Skin epidermis (tissue), 12 donors: Measurements from ENCODE around the gene ANXA6.

Experiments used
- H3K27ac ChIP-seq, 21 experiments: fragments of 200-600 bp; sonication (generic) in 11 of 21; one replicate each; pipeline ENCODE4 v1.5.0; 2020; ENCODE audit warnings: mild to moderate bottlenecking in 3 of 21, inconsistent platforms in 2 of 21, moderate library complexity in 2 of 21
- H3K4me3 ChIP-seq, 7 experiments: fragments of 200-600 bp; sonication (generic) in 2 of 7; one replicate each; pipeline ENCODE4 v1.5.0; 2020; ENCODE audit warnings: inconsistent platforms in 2 of 7, mild to moderate bottlenecking in 2 of 7, moderate library complexity in 1 of 7

ANXA6 gene

GRCh38 chr5:151155775-151156506 lies 1.6 kb downstream of the ANXA6 start:
- Histone ChIP-seq H3K27ac (peak overlapping the region in 20 of 21 experiments; percentile 52 to 99 (median 90)), H3K4me3 (peak overlapping the region; percentile 49 to 86 (median 70))

- Histone ChIP-seq H3K4me3 (peak overlapping the region; percentile 49 to 86 (median 70)), H3K27ac (peak overlapping the region in 20 of 21 experiments; percentile 52 to 99 (median 90))
Measured at GRCh38 chr5:151154931-151155774, 2.4 kb downstream of the ANXA6 start.

GRCh38 chr5:151153766-151154272 lies 3.8 kb downstream of the ANXA6 start:
- no peak overlapping the region for H3K4me3 ChIP-seq
- peak overlapping the region in 10 of 21 experiments; percentile 22 to 99 (median 74) for H3K27ac ChIP-seq

- Histone ChIP-seq H3K4me3 (no peak overlapping the region), H3K27ac (peak overlapping the region in 14 of 21 experiments; percentile 11 to 99 (median 71))
Measured at GRCh38 chr5:151153300-151153699, 4.3 kb downstream of the ANXA6 start.

GRCh38 chr5:151151793-151152192 lies 5.8 kb downstream of the ANXA6 start:
- H3K4me3 ChIP-seq, result no peak overlapping the region
- peak overlapping the region in 19 of 21 experiments; percentile 56 to 99 (median 78) for H3K27ac ChIP-seq

GRCh38 chr5:151151263-151151660 lies 6.3 kb downstream of the ANXA6 start:
- Histone ChIP-seq H3K4me3 (no peak overlapping the region), H3K27ac (peak overlapping the region in 19 of 21 experiments; percentile 56 to 99 (median 78))

- no peak overlapping the region for H3K4me3 ChIP-seq
- H3K27ac ChIP-seq, result peak overlapping the region in 19 of 21 experiments; percentile 56 to 99 (median 78)
Measured at GRCh38 chr5:151150471-151151262, 6.9 kb downstream of the ANXA6 start.

GRCh38 chr5:151148583-151148982 lies 9.0 kb downstream of the ANXA6 start:
- H3K4me3 ChIP-seq, result no peak overlapping the region

GRCh38 chr5:151147033-151147432 lies 10.5 kb downstream of the ANXA6 start:
- Histone ChIP-seq H3K4me3 (no peak overlapping the region), H3K27ac (peak overlapping the region in 1 of 21 experiments; percentile 6)

More at GRCh38 chr5:151148583-151148982, 9.0 kb downstream of the ANXA6 start:
- peak overlapping the region in 4 of 21 experiments; percentile 5 to 99 (median 20) for H3K27ac ChIP-seq

- Histone ChIP-seq H3K4me3 (no peak overlapping the region), H3K27ac (peak overlapping the region in 4 of 21 experiments; percentile 3 to 35 (median 17))
Measured at GRCh38 chr5:151146061-151146460, 11.5 kb downstream of the ANXA6 start.

GRCh38 chr5:151144922-151145321 lies 12.7 kb downstream of the ANXA6 start:
- H3K27ac ChIP-seq, result peak overlapping the region in 2 of 21 experiments; percentile 18 to 35
- no peak overlapping the region for H3K4me3 ChIP-seq

- no peak overlapping the region for H3K4me3 ChIP-seq
- H3K27ac ChIP-seq, result peak overlapping the region in 2 of 21 experiments; percentile 18 to 32
Measured at GRCh38 chr5:151144275-151144674, 13.3 kb downstream of the ANXA6 start.

GRCh38 chr5:151143645-151144044 lies 13.9 kb downstream of the ANXA6 start:
- Histone ChIP-seq H3K4me3 (no peak overlapping the region), H3K27ac (peak overlapping the region in 2 of 21 experiments; percentile 29 to 32)

GRCh38 chr5:151142933-151143332 lies 14.6 kb downstream of the ANXA6 start:
- Histone ChIP-seq H3K4me3 (no peak overlapping the region), H3K27ac (peak overlapping the region in 1 of 21 experiments; percentile 35)

- H3K4me3 ChIP-seq, result no peak overlapping the region
- H3K27ac ChIP-seq, result peak overlapping the region in 11 of 21 experiments; percentile 14 to 79 (median 46)
Measured at GRCh38 chr5:151141535-151141934, 16.0 kb downstream of the ANXA6 start.

- peak overlapping the region in 13 of 21 experiments; percentile 0 to 79 (median 45) for H3K27ac ChIP-seq
- no peak overlapping the region for H3K4me3 ChIP-seq
Measured at GRCh38 chr5:151140686-151141459, 16.7 kb downstream of the ANXA6 start.

GRCh38 chr5:151139646-151140045 lies 17.9 kb downstream of the ANXA6 start:
- Histone ChIP-seq H3K27ac (peak overlapping the region in 5 of 21 experiments; percentile 1 to 79 (median 22)), H3K4me3 (no peak overlapping the region)

GRCh38 chr5:151139015-151139414 lies 18.6 kb downstream of the ANXA6 start:
- no peak overlapping the region for H3K4me3 ChIP-seq
- peak overlapping the region in 6 of 21 experiments; percentile 1 to 79 (median 24) for H3K27ac ChIP-seq
